GM23338 (cell line): ENCODE data around the gene OSBPL3. TPM values are rescaled to one million over a fixed set of nuclear protein-coding genes. Genes with fewer than 3 reads are reported as not detected.

Source experiments
- ATAC-seq: fragments of 200-7000 bp; cut with Tn5 transposase; 3 replicates; pipeline ENCODE4 v1.9.1; 2020
- DNase-seq: peaks from one replicate; pipeline ENCODE4 v3.0.0-alpha.2; 2015; ENCODE audit warnings: low spot score
- H2AFZ ChIP-seq: fragments of 200-600 bp; sonication (generic); 2 replicates; pipeline ENCODE4 v1.8.0; 2016; ENCODE audit warnings: antibody characterized with exemption, mild to moderate bottlenecking, moderate library complexity
- H3F3A ChIP-seq: fragments of 200-600 bp; sonication (generic); replicated peaks from 2 replicates; pipeline ENCODE4 v1.8.0; 2017; ENCODE audit warnings: antibody characterized with exemption, mixed run types, low read depth
- H3K27ac ChIP-seq: fragments of 200-600 bp; sonication (generic); 2 replicates; pipeline ENCODE4 v1.6.1; 2016; ENCODE audit warnings: low read depth
- H3K27me3 ChIP-seq: fragments of 200-600 bp; sonication (generic); 2 replicates; pipeline ENCODE4 v1.8.0; 2016; ENCODE audit warnings: mild to moderate bottlenecking, mixed run types, moderate library complexity; ENCODE audit not compliant: insufficient read depth
- H3K36me3 ChIP-seq: fragments of 200-600 bp; sonication (generic); 2 replicates; pipeline ENCODE4 v1.8.0; 2016; ENCODE audit warnings: mild to moderate bottlenecking; ENCODE audit not compliant: insufficient read depth
- H3K4me1 ChIP-seq: fragments of 200-600 bp; sonication (generic); 2 replicates; pipeline ENCODE4 v1.8.0; 2016; ENCODE audit warnings: mild to moderate bottlenecking, moderate library complexity; ENCODE audit not compliant: insufficient read depth
- H3K4me2 ChIP-seq: fragments of 200-600 bp; sonication (generic); 2 replicates; pipeline ENCODE4 v1.7.1; 2017; ENCODE audit warnings: mixed run types
- H3K4me3 ChIP-seq: fragments of 200-600 bp; sonication (generic); 2 replicates; pipeline ENCODE4 v1.6.1; 2016; ENCODE audit warnings: mixed run types
- H3K79me2 ChIP-seq: fragments of 200-600 bp; sonication (generic); replicated peaks from 2 replicates; pipeline ENCODE4 v1.8.0; 2017; ENCODE audit warnings: mild to moderate bottlenecking; ENCODE audit not compliant: insufficient read depth
- H3K9me2 ChIP-seq: fragments of 200-600 bp; sonication (generic); 2 replicates; pipeline ENCODE4 v1.8.0; 2017; ENCODE audit not compliant: insufficient read depth
- H4K20me1 ChIP-seq: fragments of 200-600 bp; sonication (generic); replicated peaks from 2 replicates; pipeline ENCODE4 v1.8.0; 2017; ENCODE audit warnings: mild to moderate bottlenecking; ENCODE audit not compliant: insufficient read depth
- H3K27ac Mint-ChIP-seq: 2 replicates; pipeline ENCODE4 v1.8.0; 2020; ENCODE audit warnings: inconsistent platforms, mild to moderate bottlenecking, moderate library complexity, mixed read lengths
- H3K27me3 Mint-ChIP-seq: 3 replicates; pipeline ENCODE4 v1.8.0; 2022; ENCODE audit warnings: low read depth, mild to moderate bottlenecking, moderate library complexity, mixed read lengths, inconsistent platforms; ENCODE audit not compliant: insufficient read depth, poor library complexity
- H3K36me3 Mint-ChIP-seq: 3 replicates; pipeline ENCODE4 v1.8.0; 2021; ENCODE audit warnings: low read depth, mild to moderate bottlenecking, inconsistent platforms, moderate library complexity, mixed read lengths
- H3K4me1 Mint-ChIP-seq: 3 replicates; pipeline ENCODE4 v1.8.0; 2020; ENCODE audit warnings: mild to moderate bottlenecking, inconsistent platforms, mixed read lengths
- H3K4me3 Mint-ChIP-seq: 3 replicates; pipeline ENCODE4 v1.8.0; 2021; ENCODE audit warnings: moderate library complexity, mild to moderate bottlenecking, inconsistent platforms, mixed read lengths
- H3K9me3 Mint-ChIP-seq: 3 replicates; pipeline ENCODE4 v1.8.0; 2020; ENCODE audit warnings: moderate library complexity, mild to moderate bottlenecking, inconsistent platforms, mixed read lengths
- CREB1 ChIP-seq: fragments of 250-450 bp; sonication (Bioruptor Pico); IDR thresholded peaks from 2 replicates; pipeline ENCODE4 v1.5.0; 2020; ENCODE audit warnings: low read depth, mild to moderate bottlenecking, moderate library complexity
- EZH2 ChIP-seq: fragments of 200-600 bp; sonication (generic); IDR thresholded peaks from one replicate; pipeline ENCODE4 v1.8.0; 2017; ENCODE audit warnings: antibody characterized with exemption, mild to moderate bottlenecking, low read depth; ENCODE audit not compliant: unreplicated experiment
- EZH2phosphoT487 ChIP-seq: fragments of 200-600 bp; sonication (generic); IDR thresholded peaks from one replicate; pipeline ENCODE4 v1.8.1; 2018; ENCODE audit warnings: antibody characterized with exemption; ENCODE audit not compliant: unreplicated experiment
- JUNB ChIP-seq: IDR thresholded peaks from one replicate; pipeline ENCODE4 v1.6.1; 2016; ENCODE audit warnings: antibody characterized with exemption; ENCODE audit not compliant: unreplicated experiment
- NANOG ChIP-seq: IDR thresholded peaks from 2 replicates; pipeline ENCODE4 v1.6.1; 2016; ENCODE audit warnings: antibody characterized with exemption, borderline replicate concordance
- POLR2AphosphoS5 ChIP-seq: IDR thresholded peaks from 2 replicates; pipeline ENCODE4 v1.6.1; 2016; ENCODE audit warnings: antibody characterized with exemption, low read depth
- STAT1 ChIP-seq: IDR thresholded peaks from one replicate; pipeline ENCODE4 v1.6.1; 2016; ENCODE audit warnings: antibody characterized with exemption; ENCODE audit not compliant: unreplicated experiment
- ZNF114 ChIP-seq: fragments of 250-450 bp; sonication (Bioruptor Pico); IDR thresholded peaks from 2 replicates; pipeline ENCODE4 v1.5.0; 2020; ENCODE audit warnings: mild to moderate bottlenecking, moderate library complexity
- ZNF331 ChIP-seq: fragments of 250-450 bp; sonication (Bioruptor Pico); IDR thresholded peaks from 2 replicates; pipeline ENCODE4 v1.5.0; 2020; ENCODE audit warnings: low read depth, mild to moderate bottlenecking, moderate library complexity
- polyA plus RNA-seq: library from polyadenylated mRNA; unstranded; fragments of >200 nt; fragmentation: Nextera tagmentation; extraction: Ambion mirVana; gene quantifications from 2 replicates; pipeline ENCODE4 v1.2.1, GENCODE V29; 2016
- total RNA-seq: library from RNA; depleted of rRNA; stranded (reverse); fragments of >200 nt; shearing (Covaris generic); gene quantifications from 2 replicates; pipeline ENCODE4 v1.2.3, GENCODE V29; 2014
- TF ChIP-seq, protein P1 (sequence below): IDR thresholded peaks from one replicate; pipeline ENCODE4 v1.6.1; 2018; ENCODE audit warnings: antibody characterized with exemption; ENCODE audit not compliant: unreplicated experiment
- TF ChIP-seq, protein P2 (sequence below), 2 experiments: fragments of 200-600 bp in 1 of 2; sonication (generic) in 1 of 2; conservative IDR thresholded peaks; 2 replicates each; pipeline versions ENCODE4 v1.5.1 to v1.6.1; 2016 to 2017; ENCODE audit warnings: antibody characterized with exemption in 2 of 2, low read depth in 2 of 2, mild to moderate bottlenecking in 2 of 2, moderate library complexity in 1 of 2
- TF ChIP-seq, protein P3 (sequence below): IDR thresholded peaks from 2 replicates; pipeline ENCODE4 v1.6.1; 2016; ENCODE audit warnings: antibody characterized with exemption
- TF ChIP-seq, protein P4 (sequence below): fragments of 250-450 bp; sonication (Bioruptor Pico); IDR thresholded peaks from 2 replicates; pipeline ENCODE4 v1.5.0; 2020; ENCODE audit warnings: mild to moderate bottlenecking, moderate library complexity

Gene OSBPL3
- total and polyA plus RNA-seq, 2 experiments from 2014 or later = 7.2 to 15.7 TPM

DNA sequence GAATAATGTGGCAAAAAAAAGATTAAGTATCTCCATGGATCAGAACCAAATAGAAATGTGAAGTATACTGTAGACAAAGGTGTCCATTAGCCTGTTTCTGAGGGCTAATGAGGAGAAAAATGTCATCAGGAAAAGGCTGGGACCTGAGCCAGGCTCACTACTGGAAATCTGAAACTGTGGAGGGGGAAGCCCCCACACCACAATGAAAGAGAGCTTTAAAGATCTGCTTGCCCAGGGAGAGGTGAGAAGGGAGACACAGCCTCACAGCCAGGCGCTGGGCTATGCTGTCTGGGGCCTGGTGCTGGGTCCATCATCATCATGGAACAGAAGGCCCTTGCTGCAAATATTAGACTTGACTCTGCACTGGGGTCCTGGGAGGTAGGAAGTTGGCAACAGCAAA is 90.4 kb downstream of the OSBPL3 start:
- Histone ChIP-seq H3K4me3 (no peak overlapping the region), H4K20me1 (no peaks in the 10 kb centered on the region), H3K36me3 (no peaks in the 10 kb centered on the region), H2AFZ (no peak overlapping the region), H3K79me2 (peaks cover 4% of the 10 kb centered on the region; the same call in 1 of the 2 replicates), H3K4me2 (no peak overlapping the region), H3K27me3 (no peaks in the 10 kb centered on the region), H3F3A (no peaks in the 10 kb centered on the region), H3K9me2 (no peaks in the 10 kb centered on the region), H3K27ac (no peak overlapping the region), H3K4me1 (peaks cover 16% of the 10 kb centered on the region)
- Mint-ChIP-seq H3K27ac (no peak overlapping the region), H3K9me3 (no peaks in the 10 kb centered on the region), H3K27me3 (peaks cover 4% of the 10 kb centered on the region), H3K4me1 (peaks cover 25% of the 10 kb centered on the region), H3K4me3 (no peak overlapping the region), H3K36me3 (no peaks in the 10 kb centered on the region)
- TF ChIP-seq POLR2AphosphoS5 = no peak
- TF ChIP-seq EZH2 = no peak
- TF ChIP-seq, protein P1, sequence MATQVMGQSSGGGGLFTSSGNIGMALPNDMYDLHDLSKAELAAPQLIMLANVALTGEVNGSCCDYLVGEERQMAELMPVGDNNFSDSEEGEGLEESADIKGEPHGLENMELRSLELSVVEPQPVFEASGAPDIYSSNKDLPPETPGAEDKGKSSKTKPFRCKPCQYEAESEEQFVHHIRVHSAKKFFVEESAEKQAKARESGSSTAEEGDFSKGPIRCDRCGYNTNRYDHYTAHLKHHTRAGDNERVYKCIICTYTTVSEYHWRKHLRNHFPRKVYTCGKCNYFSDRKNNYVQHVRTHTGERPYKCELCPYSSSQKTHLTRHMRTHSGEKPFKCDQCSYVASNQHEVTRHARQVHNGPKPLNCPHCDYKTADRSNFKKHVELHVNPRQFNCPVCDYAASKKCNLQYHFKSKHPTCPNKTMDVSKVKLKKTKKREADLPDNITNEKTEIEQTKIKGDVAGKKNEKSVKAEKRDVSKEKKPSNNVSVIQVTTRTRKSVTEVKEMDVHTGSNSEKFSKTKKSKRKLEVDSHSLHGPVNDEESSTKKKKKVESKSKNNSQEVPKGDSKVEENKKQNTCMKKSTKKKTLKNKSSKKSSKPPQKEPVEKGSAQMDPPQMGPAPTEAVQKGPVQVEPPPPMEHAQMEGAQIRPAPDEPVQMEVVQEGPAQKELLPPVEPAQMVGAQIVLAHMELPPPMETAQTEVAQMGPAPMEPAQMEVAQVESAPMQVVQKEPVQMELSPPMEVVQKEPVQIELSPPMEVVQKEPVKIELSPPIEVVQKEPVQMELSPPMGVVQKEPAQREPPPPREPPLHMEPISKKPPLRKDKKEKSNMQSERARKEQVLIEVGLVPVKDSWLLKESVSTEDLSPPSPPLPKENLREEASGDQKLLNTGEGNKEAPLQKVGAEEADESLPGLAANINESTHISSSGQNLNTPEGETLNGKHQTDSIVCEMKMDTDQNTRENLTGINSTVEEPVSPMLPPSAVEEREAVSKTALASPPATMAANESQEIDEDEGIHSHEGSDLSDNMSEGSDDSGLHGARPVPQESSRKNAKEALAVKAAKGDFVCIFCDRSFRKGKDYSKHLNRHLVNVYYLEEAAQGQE = no peak
- no peak for TF ChIP-seq ZNF331 (CRISPR knock-in tag)
- TF ChIP-seq JUNB = no peak
- no peak for TF ChIP-seq CREB1 (CRISPR knock-in tag)
- TF ChIP-seq, protein P2, sequence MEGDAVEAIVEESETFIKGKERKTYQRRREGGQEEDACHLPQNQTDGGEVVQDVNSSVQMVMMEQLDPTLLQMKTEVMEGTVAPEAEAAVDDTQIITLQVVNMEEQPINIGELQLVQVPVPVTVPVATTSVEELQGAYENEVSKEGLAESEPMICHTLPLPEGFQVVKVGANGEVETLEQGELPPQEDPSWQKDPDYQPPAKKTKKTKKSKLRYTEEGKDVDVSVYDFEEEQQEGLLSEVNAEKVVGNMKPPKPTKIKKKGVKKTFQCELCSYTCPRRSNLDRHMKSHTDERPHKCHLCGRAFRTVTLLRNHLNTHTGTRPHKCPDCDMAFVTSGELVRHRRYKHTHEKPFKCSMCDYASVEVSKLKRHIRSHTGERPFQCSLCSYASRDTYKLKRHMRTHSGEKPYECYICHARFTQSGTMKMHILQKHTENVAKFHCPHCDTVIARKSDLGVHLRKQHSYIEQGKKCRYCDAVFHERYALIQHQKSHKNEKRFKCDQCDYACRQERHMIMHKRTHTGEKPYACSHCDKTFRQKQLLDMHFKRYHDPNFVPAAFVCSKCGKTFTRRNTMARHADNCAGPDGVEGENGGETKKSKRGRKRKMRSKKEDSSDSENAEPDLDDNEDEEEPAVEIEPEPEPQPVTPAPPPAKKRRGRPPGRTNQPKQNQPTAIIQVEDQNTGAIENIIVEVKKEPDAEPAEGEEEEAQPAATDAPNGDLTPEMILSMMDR (conservative IDR thresholded peaks at IDR 0.05; ENCODE audit: low read depth in 2 of 2) = no peak
- TF ChIP-seq NANOG = no peak
- TF ChIP-seq, protein P3, sequence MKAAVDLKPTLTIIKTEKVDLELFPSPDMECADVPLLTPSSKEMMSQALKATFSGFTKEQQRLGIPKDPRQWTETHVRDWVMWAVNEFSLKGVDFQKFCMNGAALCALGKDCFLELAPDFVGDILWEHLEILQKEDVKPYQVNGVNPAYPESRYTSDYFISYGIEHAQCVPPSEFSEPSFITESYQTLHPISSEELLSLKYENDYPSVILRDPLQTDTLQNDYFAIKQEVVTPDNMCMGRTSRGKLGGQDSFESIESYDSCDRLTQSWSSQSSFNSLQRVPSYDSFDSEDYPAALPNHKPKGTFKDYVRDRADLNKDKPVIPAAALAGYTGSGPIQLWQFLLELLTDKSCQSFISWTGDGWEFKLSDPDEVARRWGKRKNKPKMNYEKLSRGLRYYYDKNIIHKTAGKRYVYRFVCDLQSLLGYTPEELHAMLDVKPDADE = no peak
- no peak for TF ChIP-seq ZNF114 (CRISPR knock-in tag)
- TF ChIP-seq EZH2phosphoT487 = no peak
- TF ChIP-seq STAT1 = no peak
- TF ChIP-seq, protein P4, sequence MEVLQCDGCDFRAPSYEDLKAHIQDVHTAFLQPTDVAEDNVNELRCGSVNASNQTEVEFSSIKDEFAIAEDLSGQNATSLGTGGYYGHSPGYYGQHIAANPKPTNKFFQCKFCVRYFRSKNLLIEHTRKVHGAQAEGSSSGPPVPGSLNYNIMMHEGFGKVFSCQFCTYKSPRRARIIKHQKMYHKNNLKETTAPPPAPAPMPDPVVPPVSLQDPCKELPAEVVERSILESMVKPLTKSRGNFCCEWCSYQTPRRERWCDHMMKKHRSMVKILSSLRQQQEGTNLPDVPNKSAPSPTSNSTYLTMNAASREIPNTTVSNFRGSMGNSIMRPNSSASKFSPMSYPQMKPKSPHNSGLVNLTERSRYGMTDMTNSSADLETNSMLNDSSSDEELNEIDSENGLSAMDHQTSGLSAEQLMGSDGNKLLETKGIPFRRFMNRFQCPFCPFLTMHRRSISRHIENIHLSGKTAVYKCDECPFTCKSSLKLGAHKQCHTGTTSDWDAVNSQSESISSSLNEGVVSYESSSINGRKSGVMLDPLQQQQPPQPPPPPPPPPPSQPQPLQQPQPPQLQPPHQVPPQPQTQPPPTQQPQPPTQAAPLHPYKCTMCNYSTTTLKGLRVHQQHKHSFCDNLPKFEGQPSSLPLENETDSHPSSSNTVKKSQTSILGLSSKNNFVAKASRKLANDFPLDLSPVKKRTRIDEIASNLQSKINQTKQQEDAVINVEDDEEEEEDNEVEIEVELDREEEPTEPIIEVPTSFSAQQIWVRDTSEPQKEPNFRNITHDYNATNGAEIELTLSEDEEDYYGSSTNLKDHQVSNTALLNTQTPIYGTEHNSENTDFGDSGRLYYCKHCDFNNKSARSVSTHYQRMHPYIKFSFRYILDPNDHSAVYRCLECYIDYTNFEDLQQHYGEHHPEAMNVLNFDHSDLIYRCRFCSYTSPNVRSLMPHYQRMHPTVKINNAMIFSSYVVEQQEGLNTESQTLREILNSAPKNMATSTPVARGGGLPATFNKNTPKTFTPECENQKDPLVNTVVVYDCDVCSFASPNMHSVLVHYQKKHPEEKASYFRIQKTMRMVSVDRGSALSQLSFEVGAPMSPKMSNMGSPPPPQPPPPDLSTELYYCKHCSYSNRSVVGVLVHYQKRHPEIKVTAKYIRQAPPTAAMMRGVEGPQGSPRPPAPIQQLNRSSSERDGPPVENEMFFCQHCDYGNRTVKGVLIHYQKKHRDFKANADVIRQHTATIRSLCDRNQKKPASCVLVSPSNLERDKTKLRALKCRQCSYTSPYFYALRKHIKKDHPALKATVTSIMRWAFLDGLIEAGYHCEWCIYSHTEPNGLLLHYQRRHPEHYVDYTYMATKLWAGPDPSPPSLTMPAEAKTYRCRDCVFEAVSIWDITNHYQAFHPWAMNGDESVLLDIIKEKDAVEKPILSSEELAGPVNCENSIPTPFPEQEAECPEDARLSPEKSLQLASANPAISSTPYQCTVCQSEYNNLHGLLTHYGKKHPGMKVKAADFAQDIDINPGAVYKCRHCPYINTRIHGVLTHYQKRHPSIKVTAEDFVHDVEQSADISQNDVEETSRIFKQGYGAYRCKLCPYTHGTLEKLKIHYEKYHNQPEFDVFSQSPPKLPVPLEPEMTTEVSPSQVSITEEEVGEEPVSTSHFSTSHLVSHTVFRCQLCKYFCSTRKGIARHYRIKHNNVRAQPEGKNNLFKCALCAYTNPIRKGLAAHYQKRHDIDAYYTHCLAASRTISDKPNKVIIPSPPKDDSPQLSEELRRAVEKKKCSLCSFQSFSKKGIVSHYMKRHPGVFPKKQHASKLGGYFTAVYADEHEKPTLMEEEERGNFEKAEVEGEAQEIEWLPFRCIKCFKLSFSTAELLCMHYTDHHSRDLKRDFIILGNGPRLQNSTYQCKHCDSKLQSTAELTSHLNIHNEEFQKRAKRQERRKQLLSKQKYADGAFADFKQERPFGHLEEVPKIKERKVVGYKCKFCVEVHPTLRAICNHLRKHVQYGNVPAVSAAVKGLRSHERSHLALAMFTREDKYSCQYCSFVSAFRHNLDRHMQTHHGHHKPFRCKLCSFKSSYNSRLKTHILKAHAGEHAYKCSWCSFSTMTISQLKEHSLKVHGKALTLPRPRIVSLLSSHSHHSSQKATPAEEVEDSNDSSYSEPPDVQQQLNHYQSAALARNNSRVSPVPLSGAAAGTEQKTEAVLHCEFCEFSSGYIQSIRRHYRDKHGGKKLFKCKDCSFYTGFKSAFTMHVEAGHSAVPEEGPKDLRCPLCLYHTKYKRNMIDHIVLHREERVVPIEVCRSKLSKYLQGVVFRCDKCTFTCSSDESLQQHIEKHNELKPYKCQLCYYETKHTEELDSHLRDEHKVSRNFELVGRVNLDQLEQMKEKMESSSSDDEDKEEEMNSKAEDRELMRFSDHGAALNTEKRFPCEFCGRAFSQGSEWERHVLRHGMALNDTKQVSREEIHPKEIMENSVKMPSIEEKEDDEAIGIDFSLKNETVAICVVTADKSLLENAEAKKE = no peak
- ATAC-seq (no peak), DNase-seq (no peak)
